ENCODE results near the gene RNF128. TPM values are rescaled to one million over a fixed set of nuclear protein-coding genes. Genes with fewer than 3 reads are reported as not detected.

RNF128 gene
- polyA plus RNA-seq, 1 of the 3 experiments (the other 2 are of a cell fraction), result not detected

- TF ChIP-seq IRF3 (IDR thresholded peaks at IDR 0.05; ENCODE audit: low read depth, low read length) (no peak), EZH2phosphoT487 (IDR thresholded peaks at IDR 0.05; ENCODE audit: borderline replicate concordance, low read depth) (no peak), SIN3A (IDR thresholded peaks at IDR 0.05; ENCODE audit: borderline replicate concordance, low read depth, low read length) (no peak), YY1 (IDR thresholded peaks at IDR 0.05; ENCODE audit: low read depth) (no peak), FOSL2 (IDR thresholded peaks at IDR 0.05; ENCODE audit: borderline replicate concordance, low read depth) (no peak), MEF2A (IDR thresholded peaks at IDR 0.05; ENCODE audit: borderline replicate concordance, low read depth) (no peak), CHD2 (IDR thresholded peaks at IDR 0.05; ENCODE audit: low read length, partially characterized antibody) (no peak), GATA2 (CRISPR knock-in tag; IDR thresholded peaks at IDR 0.05) (no peak), ELF1 (IDR thresholded peaks at IDR 0.05) (no peak), GABPA (IDR thresholded peaks at IDR 0.05; ENCODE audit: low read depth) (no peak), TAF1 (IDR thresholded peaks at IDR 0.05; ENCODE audit: borderline replicate concordance, low read depth, low read length) (no peak), TEAD4 (IDR thresholded peaks at IDR 0.05; ENCODE audit: borderline replicate concordance, insufficient read depth) (no peak), RAD21 (IDR thresholded peaks at IDR 0.05; ENCODE audit: low read length) (no peak), JUND (IDR thresholded peaks at IDR 0.05) (no peak), RXRA (IDR thresholded peaks at IDR 0.05; ENCODE audit: borderline replicate concordance, low read depth) (no peak)
- TF ChIP-seq, protein P1, sequence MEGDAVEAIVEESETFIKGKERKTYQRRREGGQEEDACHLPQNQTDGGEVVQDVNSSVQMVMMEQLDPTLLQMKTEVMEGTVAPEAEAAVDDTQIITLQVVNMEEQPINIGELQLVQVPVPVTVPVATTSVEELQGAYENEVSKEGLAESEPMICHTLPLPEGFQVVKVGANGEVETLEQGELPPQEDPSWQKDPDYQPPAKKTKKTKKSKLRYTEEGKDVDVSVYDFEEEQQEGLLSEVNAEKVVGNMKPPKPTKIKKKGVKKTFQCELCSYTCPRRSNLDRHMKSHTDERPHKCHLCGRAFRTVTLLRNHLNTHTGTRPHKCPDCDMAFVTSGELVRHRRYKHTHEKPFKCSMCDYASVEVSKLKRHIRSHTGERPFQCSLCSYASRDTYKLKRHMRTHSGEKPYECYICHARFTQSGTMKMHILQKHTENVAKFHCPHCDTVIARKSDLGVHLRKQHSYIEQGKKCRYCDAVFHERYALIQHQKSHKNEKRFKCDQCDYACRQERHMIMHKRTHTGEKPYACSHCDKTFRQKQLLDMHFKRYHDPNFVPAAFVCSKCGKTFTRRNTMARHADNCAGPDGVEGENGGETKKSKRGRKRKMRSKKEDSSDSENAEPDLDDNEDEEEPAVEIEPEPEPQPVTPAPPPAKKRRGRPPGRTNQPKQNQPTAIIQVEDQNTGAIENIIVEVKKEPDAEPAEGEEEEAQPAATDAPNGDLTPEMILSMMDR (IDR thresholded peaks at IDR 0.05), result no peak
- TF ChIP-seq, protein P2, sequence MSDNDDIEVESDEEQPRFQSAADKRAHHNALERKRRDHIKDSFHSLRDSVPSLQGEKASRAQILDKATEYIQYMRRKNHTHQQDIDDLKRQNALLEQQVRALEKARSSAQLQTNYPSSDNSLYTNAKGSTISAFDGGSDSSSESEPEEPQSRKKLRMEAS (IDR thresholded peaks at IDR 0.05; ENCODE audit: low read depth), result no peak
- POLR2A ChIA-PET, result no interaction called here
- H2AFZ ChIP-seq (ENCODE audit: low read depth), result no peak overlapping the region
- H3K36me3 ChIP-seq (replicated peaks in 1 of 2; ENCODE audit: control insufficient read depth in 1 of 2, insufficient read depth in 2 of 2, low read length in 1 of 2), result no peaks in the 10 kb centered on the region
- 39% methylated on average over 11 of the region's 11 CpGs for WGBS (ENCODE audit: low lambda C conversion rate)
- H4K20me1 ChIP-seq (ENCODE audit: insufficient read depth), result no peaks in the 10 kb centered on the region
- no peak overlapping the region for H3K27ac ChIP-seq (ENCODE audit: low read depth in 2 of 2, low read length in 1 of 2)
- H3K9me2 ChIP-seq, result no peaks in the 10 kb centered on the region
- no peaks in the 10 kb centered on the region for H3K79me2 ChIP-seq (ENCODE audit: insufficient read depth)
- peak overlapping the region; percentile 39; the same call in 1 of the 2 replicates for H3K4me2 ChIP-seq
- peaks cover 58% of the 10 kb centered on the region for H3K27me3 ChIP-seq (ENCODE audit: insufficient read depth)
- no peaks in the 10 kb centered on the region for H3F3A ChIP-seq (replicated peaks; ENCODE audit: insufficient read depth)
- peak overlapping the region in 1 of 2 experiments; percentile 39; a peak in 2 of 4 replicates for H3K4me3 ChIP-seq (ENCODE audit: low read depth in 2 of 2, low read length in 1 of 2)
- CTCF ChIA-PET, result no interaction called here
- no peaks in the 10 kb centered on the region; a peak in 1 of 4 replicates for H3K4me1 ChIP-seq (ENCODE audit: control insufficient read depth in 1 of 2, insufficient read depth in 2 of 2, low read depth in 1 of 2, low read length in 1 of 2)
- H3K9me3 ChIP-seq, result no peaks in the 10 kb centered on the region
- no peak overlapping the region for H3K9ac ChIP-seq
- no peak for DNase-seq
Measured at GRCh38 chrX:106802063-106802387, 75.5 kb downstream of the RNF128 start.
